ENCODE results near the gene FYB2.

DNA sequence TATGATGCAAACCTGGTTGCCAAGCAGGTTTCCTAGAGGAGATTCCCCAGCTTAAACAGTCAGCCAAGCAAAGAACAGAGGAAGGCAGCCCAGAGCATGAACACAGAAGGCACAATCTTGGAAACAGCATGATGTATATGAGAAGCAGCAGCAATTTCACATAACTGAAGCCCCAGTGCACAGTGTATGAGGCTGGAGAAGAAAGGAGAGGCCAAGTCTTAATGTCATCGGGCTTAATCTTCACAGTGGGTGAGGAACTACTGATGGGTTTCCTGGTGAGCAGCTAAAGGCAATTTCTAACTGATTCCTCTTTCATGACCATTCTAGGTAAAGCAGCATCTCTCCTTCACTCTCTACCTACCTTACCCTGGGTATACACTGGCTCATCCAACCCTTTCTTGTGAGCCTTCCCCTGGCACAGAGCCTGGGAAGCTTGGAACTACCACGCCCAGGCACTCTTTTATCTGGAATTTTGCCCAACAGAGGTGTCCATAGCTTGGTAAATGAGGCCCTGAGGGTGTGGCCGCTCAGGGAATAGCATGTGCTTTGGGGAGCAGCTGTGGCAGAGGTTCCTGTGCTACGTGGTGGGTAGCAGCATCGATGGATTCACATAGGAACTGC lies 22.0 kb downstream of the FYB2 start:
- TF ChIP-seq, protein P1, sequence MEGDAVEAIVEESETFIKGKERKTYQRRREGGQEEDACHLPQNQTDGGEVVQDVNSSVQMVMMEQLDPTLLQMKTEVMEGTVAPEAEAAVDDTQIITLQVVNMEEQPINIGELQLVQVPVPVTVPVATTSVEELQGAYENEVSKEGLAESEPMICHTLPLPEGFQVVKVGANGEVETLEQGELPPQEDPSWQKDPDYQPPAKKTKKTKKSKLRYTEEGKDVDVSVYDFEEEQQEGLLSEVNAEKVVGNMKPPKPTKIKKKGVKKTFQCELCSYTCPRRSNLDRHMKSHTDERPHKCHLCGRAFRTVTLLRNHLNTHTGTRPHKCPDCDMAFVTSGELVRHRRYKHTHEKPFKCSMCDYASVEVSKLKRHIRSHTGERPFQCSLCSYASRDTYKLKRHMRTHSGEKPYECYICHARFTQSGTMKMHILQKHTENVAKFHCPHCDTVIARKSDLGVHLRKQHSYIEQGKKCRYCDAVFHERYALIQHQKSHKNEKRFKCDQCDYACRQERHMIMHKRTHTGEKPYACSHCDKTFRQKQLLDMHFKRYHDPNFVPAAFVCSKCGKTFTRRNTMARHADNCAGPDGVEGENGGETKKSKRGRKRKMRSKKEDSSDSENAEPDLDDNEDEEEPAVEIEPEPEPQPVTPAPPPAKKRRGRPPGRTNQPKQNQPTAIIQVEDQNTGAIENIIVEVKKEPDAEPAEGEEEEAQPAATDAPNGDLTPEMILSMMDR (IDR thresholded peaks at IDR 0.05; ENCODE audit: low read depth, low read length, poor library complexity, severe bottlenecking) = no peak
- TF ChIP-seq EZH2phosphoT487 (IDR thresholded peaks at IDR 0.05; ENCODE audit: borderline replicate concordance, low read length) = no peak
